Uterus (tissue), 2 donors: Measurements from ENCODE around the gene CTXN1.

ENCODE experiments used
- POLR2A ChIP-seq, 2 donors: fragments of 450-650 bp; IDR thresholded peaks; one replicate each; pipeline ENCODE4 v1.6.1; 2016; ENCODE audit warnings: antibody characterized with exemption in 2 of 2, mild to moderate bottlenecking in 1 of 2, moderate library complexity in 1 of 2
- TF ChIP-seq, protein P1 (sequence below), 4 experiments: fragments of 200-600 bp in 2 of 4; fragments of 450-650 bp in 2 of 4; sonication (generic) in 2 of 4; IDR thresholded peaks; one replicate each; pipeline ENCODE4 v1.5.1; 2016 to 2019; ENCODE audit warnings: antibody characterized with exemption in 4 of 4, mild to moderate bottlenecking in 2 of 4, moderate library complexity in 1 of 4

DNA sequence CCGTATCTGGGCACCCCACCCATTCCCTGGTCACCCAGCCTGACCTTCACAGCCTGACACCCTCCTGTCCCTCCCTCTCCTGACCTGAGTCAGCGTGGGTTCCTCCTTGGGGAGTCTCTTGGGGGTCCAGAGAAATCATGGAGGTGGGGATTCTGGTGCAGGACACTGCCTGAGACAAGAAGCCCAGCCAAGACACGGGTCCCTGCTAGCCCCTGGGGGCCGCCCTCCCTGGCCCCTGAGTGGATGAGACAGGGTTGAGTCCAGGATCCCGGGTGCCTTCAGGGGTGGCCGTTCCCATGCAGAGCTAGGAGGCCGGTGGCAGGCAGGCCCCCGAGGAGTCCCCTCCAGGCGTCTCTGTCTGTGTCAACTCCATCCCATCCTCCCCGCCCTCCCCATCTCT lies 20.7 kb downstream of the CTXN1 start:
- TF ChIP-seq, protein P1, sequence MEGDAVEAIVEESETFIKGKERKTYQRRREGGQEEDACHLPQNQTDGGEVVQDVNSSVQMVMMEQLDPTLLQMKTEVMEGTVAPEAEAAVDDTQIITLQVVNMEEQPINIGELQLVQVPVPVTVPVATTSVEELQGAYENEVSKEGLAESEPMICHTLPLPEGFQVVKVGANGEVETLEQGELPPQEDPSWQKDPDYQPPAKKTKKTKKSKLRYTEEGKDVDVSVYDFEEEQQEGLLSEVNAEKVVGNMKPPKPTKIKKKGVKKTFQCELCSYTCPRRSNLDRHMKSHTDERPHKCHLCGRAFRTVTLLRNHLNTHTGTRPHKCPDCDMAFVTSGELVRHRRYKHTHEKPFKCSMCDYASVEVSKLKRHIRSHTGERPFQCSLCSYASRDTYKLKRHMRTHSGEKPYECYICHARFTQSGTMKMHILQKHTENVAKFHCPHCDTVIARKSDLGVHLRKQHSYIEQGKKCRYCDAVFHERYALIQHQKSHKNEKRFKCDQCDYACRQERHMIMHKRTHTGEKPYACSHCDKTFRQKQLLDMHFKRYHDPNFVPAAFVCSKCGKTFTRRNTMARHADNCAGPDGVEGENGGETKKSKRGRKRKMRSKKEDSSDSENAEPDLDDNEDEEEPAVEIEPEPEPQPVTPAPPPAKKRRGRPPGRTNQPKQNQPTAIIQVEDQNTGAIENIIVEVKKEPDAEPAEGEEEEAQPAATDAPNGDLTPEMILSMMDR (IDR thresholded peaks at IDR 0.05), result no peak
- TF ChIP-seq POLR2A (IDR thresholded peaks at IDR 0.05), result no peak
